ENCODE measurements around the gene DGUOK. TPM values are rescaled to one million over a fixed set of nuclear protein-coding genes. Genes with fewer than 3 reads are reported as not detected.

Gene DGUOK
- total RNA-seq, 1 donor from 2014 or later, result 47.8 TPM

DNA sequence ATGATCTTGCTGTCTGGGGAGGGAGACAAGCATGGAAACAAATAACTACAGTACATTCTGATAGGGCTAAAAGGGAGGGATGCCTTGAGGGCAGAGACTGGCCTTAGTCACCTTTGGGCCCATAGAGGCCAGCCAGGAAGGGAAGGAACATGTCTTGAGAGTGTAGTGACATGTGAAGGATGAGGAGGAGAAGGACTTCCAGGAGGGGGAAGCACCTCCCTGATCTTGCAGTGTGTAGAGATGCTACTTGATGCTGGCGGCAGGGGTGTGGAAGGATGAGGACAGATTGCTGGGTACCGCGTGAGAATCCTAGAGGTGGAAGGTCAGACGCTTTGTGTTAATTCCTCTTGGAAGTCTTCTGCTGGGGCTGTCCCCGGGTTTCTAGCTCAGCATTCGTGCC is 71.1 kb downstream of the DGUOK start:
- no peak for DNase-seq (ENCODE audit: low read depth in 2 of 2)

DNA sequence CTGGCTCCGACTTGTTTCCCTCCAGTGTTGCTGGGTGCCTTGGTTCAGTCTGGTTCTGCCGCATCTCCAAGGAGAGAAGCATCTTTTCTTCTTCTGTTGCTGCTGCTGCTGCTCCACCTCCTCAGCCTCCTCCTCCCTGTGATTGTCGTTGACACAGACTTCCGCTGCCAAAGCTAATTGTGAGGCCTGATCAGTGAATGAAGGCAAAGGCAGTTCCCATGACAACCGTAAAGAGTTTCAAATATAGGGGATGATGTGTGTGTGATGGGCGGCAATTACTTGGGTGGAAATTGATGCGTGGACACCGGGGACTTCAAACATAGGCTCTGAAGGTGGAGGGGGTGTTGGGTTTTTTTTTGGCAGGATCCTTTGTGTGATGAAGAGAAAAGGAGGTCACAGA is 71.8 kb downstream of the DGUOK start:
- DNase-seq (ENCODE audit: low read depth in 2 of 2), result no peak

DNA sequence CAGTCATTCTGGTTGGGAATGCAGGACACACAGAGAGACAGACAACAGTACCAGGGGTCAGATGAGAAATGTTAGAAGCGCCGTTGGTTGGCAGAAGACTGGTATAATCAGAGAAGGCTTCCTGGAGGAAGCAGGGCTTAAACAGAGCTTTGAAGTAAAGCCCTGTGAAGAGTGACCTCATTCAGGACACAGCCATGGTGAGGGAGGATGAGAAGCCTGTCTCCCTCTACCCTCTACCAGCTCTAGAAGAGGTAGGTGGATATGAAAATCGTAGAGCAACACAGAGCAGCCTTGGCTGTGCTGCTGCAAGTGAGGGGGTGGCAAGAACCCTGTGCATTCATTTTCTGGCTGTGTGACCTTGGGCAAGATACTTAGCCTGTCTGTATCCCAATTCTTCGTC is 72.3 kb downstream of the DGUOK start:
- no peak for DNase-seq (ENCODE audit: low read depth in 2 of 2)

DNA sequence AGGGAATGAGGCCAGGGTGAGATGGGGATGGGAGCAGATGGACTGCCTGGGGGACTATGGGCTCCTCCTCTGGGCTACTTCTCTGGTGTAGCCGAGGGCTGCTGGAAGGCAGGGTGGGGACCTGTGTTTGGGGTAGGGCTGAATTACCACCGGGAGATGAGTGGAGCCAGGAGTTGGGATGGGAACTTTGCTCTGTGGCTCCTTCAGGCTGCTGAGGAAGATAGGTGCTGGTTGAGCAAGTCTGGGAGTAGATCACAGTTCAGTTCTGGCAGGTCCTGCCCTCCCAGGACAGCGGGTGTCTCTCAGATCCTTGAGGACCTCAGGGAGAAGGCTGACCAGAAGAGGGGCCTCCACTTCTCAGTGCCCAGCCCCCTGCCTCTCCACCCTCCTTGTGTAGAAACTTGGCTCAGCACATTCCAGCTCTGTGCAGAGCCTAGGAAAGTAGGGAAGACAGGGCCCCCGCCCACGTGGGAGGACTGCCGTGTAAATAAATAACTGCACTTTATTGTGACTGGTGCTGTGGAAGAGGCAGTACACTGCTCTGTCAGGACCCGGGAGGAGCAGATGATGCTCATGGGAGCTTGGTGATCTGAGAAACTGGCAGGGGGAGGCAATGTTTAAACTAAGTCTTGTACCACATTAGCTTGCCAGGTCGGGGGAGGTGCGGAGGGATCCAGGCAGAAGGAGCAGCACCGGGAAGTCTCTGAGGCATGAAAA is 73.4 kb downstream of the DGUOK start:
- DNase-seq (ENCODE audit: low read depth in 2 of 2), result no peak

DNA sequence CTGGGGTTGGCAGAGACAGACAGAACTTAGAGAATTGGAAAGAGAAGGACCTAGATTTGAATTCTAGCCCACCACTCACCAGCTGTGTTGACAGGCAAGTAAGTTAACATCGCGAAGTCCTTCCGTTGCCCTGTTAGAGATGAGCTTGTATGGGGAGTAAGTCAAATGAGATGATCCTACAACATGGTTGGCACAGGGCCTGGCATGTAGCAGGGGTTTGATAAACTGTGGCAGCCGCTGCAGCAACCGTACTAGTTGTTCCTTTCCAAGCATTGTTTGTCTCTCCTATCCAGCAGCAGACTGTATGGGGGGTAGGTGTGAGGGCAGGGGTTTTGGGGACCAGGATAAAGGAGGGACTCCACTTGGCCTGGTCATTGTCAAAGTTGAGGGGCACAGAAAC is 74.0 kb downstream of the DGUOK start:
- no peak for DNase-seq (ENCODE audit: low read depth in 2 of 2)

DNA sequence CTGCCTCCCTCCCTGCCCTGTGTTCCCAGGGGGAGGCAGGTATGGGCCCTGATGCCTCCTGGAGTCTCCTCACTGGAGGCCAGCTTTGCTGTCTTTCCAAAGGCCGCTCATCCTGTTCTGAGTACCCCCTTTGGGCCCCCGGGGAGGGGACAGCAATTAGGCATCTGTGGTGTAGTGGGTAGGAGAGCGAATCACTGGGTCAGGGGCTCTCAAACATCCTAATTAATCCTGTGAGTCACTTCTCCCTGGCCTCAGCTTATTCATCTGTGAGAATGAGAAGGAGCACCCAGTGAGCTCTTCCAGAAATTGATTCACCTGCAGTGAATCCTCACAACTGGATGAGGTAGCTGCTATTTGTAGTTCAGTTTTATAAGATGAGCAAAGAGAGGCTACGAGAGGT is 74.4 kb downstream of the DGUOK start:
- DNase-seq (ENCODE audit: low read depth in 2 of 2), result no peak

DNA sequence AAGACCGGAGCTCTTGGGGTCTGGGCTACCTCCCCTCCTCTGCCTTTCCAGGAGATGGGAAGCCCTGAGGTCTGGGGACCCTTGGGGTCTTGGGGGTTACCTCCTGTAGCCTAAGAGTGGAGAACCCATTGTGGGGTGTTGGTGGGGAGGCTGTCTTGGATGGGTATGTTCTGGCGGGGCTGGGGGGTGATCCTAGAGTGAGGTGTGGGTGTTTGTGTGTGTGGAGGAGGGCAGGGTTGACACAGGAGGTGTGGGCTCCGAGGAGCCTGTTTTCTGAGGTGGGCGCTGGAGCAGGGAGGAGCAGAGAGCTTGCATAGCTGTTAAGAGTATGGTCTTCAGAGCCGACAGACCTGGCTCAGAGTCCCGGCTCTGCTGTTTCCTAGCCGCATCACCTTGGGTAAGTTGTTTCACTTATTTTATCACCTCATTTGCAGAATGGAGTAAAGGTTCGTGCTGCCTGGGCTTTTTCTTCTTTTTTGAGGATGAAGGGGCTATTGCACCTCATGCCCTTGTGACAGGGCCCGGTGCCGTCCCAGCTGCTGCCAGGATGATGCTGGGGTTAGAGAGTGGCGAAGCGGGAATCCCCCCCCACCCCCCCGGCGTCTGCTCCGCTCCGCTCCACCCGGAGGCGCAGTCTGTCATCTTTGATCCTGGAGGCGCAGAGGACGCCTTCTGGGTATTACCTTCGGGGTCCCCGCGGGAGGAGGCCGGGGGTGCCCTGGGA is 75.3 kb downstream of the DGUOK start:
- no peak for DNase-seq (ENCODE audit: low read depth in 2 of 2)

DNA sequence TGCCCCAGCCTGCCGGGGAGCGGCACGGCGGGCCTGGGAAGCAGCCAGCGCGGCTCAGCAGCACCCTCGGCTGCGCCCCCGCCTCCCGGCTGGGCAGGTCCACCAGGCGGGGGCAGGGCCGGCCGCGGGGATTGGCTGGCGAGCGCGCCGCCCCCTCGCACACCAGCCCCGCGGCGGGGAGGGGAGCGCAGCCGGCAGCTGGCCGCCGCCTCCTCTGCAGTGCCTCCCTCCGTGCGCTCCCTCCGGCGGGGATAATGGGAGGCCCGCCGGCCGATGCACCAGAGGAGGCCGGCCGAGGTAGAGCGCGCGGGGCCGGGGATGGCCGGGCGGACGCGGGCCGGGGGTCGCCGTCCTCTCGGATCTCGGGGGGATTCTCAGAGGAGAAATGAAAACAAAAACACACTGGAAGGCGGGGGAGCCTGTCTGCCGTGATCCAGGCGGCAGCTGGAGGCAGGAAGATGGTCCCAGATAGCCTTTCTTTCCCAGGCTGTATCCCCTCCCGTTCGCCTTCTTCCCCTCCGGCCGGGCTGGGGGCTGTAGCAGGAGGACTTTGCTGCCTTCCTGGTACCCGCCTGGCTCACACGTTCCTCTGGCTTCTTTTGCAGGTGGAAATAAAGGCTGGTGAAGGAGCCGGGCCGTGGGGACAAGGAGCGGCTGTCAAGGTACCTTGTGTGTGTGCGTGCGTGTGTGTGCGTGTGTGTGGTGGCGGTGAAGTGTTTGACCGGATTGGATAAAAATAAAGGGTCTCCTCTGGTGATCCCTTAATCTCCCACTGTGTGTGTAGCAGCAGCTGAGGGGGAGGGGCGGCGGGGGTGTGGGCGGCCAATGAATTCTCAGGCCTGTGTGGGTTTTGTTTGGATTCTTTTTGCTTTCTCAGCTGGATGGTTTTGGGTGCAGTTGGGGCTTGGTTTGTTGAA is 76.1 kb downstream of the DGUOK start:
- peak; percentile 40 to 91 for DNase-seq (ENCODE audit: low read depth in 2 of 2)

DNA sequence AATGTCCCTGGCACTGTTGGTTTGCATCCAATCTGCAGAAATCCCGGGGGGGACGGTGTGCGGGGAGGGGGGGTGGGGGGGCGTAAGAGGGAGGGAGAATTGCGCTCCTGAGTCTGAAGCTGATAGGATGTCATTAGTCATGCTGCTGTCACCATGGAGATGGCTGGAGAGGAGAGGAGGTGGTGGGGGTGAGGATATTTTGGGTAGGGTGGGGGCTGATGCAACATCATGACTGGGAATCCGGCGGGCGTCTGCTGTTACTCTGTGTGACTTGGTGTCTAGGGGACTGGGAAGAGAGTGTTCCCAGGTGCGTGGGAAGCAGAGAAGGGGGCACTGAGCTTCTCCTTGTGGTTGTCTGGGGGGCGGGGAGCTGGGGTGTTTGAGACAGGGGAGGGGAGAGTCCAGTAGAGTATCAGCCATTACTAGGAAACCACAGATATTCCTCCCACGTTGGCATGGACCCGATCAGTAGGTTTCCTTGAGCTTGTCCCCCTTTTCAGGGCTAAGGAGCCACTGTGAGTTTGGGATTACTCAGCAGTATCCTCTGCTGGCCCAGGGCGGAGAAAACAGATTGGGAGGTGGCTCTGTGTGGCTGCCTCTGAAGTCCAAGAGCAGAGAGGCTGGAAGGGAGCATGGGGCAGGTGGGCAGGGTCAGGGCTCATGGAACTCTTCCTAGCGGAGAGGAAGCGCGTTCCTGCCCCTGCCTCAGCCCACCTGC is 77.0 kb downstream of the DGUOK start:
- no peak for DNase-seq (ENCODE audit: low read depth in 2 of 2)

DNA sequence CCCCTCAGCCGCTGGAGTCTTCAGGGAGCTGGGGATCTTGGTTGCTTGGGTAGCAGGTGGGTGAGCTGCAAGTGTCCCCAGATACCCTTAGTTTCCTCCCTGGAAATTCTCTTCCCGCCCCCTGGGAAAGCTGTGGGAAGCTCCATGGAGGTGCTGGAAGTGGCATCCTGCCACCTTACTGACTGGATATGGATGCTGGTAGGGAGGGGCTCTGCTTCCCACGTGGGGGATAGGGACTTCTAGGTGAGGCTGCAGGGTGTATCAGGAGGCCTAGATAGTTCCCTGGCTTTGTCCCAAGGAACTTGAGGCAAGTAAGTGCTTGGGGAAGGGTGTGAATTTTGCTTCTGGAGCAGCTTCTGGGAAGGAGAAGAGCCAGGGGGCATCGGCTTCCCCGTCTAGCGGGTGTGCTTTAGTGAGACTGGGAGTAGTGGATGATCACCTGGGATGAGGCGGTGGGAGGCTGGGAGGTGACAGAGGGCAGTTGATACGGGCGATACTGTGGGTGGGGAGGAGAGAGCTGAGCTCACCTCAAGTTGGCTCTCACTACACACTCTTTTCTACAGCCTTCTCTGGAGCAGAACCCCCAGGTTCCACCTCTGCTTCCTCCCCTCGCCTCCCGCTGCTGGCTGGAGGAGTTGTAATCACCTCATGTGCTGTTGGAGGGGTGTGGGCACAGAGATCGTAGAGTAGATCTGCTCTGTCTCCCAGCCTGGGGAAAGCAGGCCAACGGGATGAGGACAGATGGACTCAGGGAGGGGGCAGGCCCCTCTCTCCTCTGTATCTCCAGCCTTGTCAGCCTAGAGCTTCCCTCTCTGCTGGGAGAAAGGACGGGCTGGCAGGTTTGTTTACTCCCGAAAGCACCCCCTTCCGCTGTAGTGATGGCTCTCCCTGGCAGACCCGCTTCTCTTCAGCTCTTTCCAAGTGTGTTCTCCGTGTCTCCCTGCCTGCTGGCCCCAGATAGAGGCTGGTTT is 77.8 kb downstream of the DGUOK start:
- no peak for DNase-seq (ENCODE audit: low read depth in 2 of 2)

DNA sequence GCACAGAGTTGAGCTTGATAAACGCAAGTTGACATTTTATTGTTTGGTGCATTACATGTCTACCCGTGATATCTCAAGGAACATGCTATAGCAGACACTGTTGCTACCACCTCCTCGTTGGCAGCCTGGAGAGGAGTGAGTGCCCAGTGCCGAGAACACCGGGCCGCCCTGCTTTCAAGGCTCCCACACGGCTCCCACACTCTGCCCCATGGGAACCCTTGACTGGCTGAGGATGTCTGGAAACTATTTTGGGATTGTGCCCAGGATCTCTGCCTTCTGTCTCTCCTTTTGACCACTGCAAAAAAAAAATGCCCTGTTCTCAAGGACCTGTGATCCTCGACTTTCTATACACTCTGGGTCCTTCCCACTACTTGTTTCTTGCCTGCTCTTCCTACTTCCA is 79.1 kb downstream of the DGUOK start:
- no peak for DNase-seq (ENCODE audit: low read depth in 2 of 2)

DNA sequence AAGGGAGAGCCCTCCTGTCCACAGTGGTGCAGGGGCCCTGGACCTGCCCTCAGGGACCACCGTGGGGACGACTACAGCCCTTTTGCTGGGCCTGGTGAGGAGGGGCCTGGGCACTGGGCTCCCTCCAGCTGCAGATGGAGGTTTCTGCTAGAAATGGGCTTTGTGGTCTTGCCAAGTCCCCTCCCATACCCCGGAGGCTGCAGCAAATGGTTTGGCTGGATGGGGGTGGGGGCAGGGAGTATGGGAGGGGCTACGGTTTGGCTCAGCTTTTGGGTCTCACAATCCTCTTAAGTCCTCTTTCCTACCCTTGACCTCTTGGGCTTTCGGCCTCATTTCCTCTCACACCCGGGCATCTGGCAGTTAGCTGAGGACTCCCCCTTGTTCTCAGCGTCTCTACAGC is 79.8 kb downstream of the DGUOK start:
- no peak for DNase-seq (ENCODE audit: low read depth in 2 of 2)

DNA sequence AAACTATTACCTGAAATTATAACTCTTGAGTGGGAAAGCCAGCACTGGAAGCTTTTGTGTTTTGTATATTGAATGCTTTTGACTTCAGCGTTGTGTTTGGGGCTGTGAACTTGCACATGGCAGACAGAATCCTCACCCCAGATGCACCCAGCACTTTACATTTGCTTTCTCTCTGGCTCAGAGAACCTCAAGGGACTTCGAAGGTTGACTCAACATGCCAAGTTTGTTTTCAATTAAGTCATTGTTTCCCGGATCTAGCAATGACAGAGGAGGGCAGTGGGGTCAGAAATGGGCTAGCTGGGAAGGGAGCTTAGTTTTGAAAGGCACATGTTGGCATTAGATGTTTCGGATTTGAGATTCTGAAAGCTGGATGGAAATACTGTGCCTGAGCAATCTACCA is 80.4 kb downstream of the DGUOK start:
- no peak for DNase-seq (ENCODE audit: low read depth in 2 of 2)

DNA sequence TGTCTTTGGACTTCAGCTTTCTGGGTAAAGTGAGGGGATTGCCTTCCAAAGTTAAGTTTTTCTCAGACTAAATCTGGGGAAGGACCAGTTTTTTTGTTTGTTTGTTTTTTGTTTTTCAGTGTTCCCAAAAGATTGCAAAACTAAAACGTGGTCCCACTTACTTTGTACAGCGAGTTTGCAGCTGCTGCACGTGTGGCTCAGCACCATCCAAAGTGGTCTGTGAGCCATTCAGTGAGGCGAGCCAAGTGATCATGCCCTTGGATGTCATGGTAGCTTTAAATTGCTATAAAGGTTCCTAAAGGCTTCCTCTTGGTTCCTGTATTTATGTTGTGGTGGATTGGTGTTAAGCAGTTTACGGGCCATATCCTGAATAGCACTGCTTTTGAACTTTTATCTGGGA is 81.0 kb downstream of the DGUOK start:
- no peak for DNase-seq (ENCODE audit: low read depth in 2 of 2)

Other genes with a start within 250 kb of the DGUOK start
- gene TPRKB, start 189.5 kb upstream of the DGUOK start, total RNA-seq, result 18.2 and 27.9 TPM in 2 replicates
- 20.0 and 21.7 TPM in 2 replicates for gene DUSP11, start 146.8 kb upstream of the DGUOK start, total RNA-seq
- not detected in 2 replicates for gene C2orf78, start 142.7 kb upstream of the DGUOK start, total RNA-seq
- 10.9 and 15.3 TPM in 2 replicates for gene STAMBP, start 97.9 kb upstream of the DGUOK start, total RNA-seq
- gene ACTG2, start 33.9 kb upstream of the DGUOK start, total RNA-seq, result not detected in 2 replicates
- 3.3 and 5.8 TPM in 2 replicates for gene TET3, start 58.0 kb downstream of the DGUOK start, total RNA-seq
- 12.1 and 19.4 TPM in 2 replicates for gene BOLA3, start 221.0 kb downstream of the DGUOK start, total RNA-seq